Natural killer cell (primary cell): ENCODE data around the gene NACA. TPM values are rescaled to one million over a fixed set of nuclear protein-coding genes. Genes with fewer than 3 reads are reported as not detected.
"Not testable (repeated sequence)": the region's sequence is repeated elsewhere in the genome, so short reads cannot be mapped to it uniquely, and the experiment has no call there.

Experiments used
- ATAC-seq, 3 donors: fragments of 150-1000 bp in 2 of 3; fragments of 200-7000 bp in 1 of 3; cut with Tn5 transposase; 1 replicate in 1 of 3; 2 replicates in 2 of 3; pipeline ENCODE4 v1.10.0; 2021; ENCODE audit warnings: mild to moderate bottlenecking in 2 of 3, moderate library complexity in 2 of 3
- DNase-seq, 2 donors: peaks; one replicate each; pipeline versions ENCODE4 v3.0.0 to v3.0.0-alpha.2; 2013 to 2021; ENCODE audit warnings: mixed read lengths in 1 of 2
- H3K27ac ChIP-seq: one replicate; pipeline ENCODE4 v1.5.1; 2013; ENCODE audit warnings: mild to moderate bottlenecking, low read length
- H3K27me3 ChIP-seq: one replicate; pipeline ENCODE4 v1.6.1; 2013; ENCODE audit warnings: low read length; ENCODE audit not compliant: control insufficient read depth, insufficient read depth
- H3K36me3 ChIP-seq: one replicate; pipeline ENCODE4 v1.6.1; 2013; ENCODE audit warnings: low read length; ENCODE audit not compliant: control insufficient read depth, insufficient read depth
- H3K4me1 ChIP-seq: one replicate; pipeline ENCODE4 v1.6.1; 2013; ENCODE audit warnings: low read length; ENCODE audit not compliant: control insufficient read depth, insufficient read depth
- H3K4me3 ChIP-seq: one replicate; pipeline ENCODE4 v1.5.1; 2013; ENCODE audit warnings: low read length
- H3K9me3 ChIP-seq: one replicate; pipeline ENCODE4 v1.6.1; 2013; ENCODE audit warnings: low read length; ENCODE audit not compliant: control insufficient read depth, insufficient read depth
- H3K27ac Mint-ChIP-seq, 2 donors: one replicate each; pipeline ENCODE4 v1.8.0; 2022; ENCODE audit warnings: mild to moderate bottlenecking in 2 of 2, mixed read lengths in 2 of 2, moderate library complexity in 1 of 2
- H3K27me3 Mint-ChIP-seq, 2 donors: one replicate each; pipeline ENCODE4 v1.8.0; 2022; ENCODE audit warnings: low read depth in 2 of 2, mixed read lengths in 2 of 2
- H3K36me3 Mint-ChIP-seq: one replicate; pipeline ENCODE4 v1.8.0; 2022; ENCODE audit warnings: mixed read lengths
- H3K4me1 Mint-ChIP-seq, 2 donors: one replicate each; pipeline ENCODE4 v1.8.0; 2022; ENCODE audit warnings: mixed read lengths in 2 of 2
- H3K4me3 Mint-ChIP-seq: one replicate; pipeline ENCODE4 v1.8.0; 2022; ENCODE audit warnings: mild to moderate bottlenecking, moderate library complexity, mixed read lengths
- H3K9me3 Mint-ChIP-seq, 2 donors: one replicate each; pipeline ENCODE4 v1.8.0; 2022; ENCODE audit warnings: mixed read lengths in 2 of 2
- WGBS: methylation state at CpG from one replicate; pipeline ENCODE4 v1.1.7; 2013; ENCODE audit warnings: missing lambda C conversion rate; ENCODE audit not compliant: insufficient coverage; 5-methylcytosine and 5-hydroxymethylcytosine counted together
- intact Hi-C: fragments of 100-400 bp; cut with micrococcal nuclease; formaldehyde crosslinking; loops from one replicate; pipeline ENCODE4 v1.14.2; 2022
- total RNA-seq, 4 donors: library from RNA; stranded (reverse); fragments of 120-200 nt in 1 of 4; gene quantifications; one replicate each; pipeline versions ENCODE4 v1.2.3 to v1.2.4, GENCODE V29; 2013 to 2022
- TF ChIP-seq, protein P1 (sequence below): fragments of 200-600 bp; IDR thresholded peaks from one replicate; pipeline ENCODE4 v1.8.0; 2022; ENCODE audit warnings: antibody characterized with exemption

The NACA gene
- total RNA-seq, 3 donors from 2014 or later (not counting 1 experiment from before 2014, with no cell fraction given) = 644 to 785 (median 695) TPM

DNA sequence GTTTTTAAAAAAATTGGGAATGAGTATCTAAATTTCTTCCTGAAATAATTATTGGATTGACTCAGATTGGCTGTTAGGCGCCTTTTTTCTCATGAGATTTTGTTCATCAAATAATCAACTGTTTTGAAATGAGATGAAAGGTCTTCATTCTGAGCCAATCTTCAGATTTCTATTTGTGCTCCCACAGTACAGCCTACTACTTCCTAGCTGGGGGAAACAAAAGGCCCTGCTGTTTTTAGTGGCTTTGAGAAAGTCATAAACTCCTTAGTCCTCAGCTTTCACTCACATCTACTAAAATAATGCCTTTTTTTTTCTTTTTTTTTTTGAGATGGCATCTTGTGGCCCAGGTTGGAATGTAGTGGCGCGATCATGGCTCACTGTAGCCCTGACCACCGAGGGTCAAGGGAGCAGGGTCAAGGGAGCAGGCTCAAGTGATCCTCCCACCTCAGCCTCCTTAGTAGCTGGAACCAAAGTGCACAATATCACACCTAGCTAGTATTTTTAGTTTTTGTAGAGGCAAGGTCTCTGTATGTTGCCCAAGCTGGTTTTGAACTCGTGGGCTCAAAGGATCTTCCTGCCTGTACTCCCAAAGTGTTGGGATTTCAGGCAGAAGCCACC, 15.2 kb downstream of the NACA start:
- Mint-ChIP-seq H3K9me3 (no peaks in the 10 kb centered on the region), H3K27ac (no peak overlapping the region), H3K4me1 (peaks cover 7 to 9% of the 10 kb centered on the region in 2 donors), H3K27me3 (no peaks in the 10 kb centered on the region), H3K4me3 (no peak overlapping the region), H3K36me3 (peaks cover 22% of the 10 kb centered on the region)
- intact Hi-C loops = no loop called here
- peaks cover 37% of the 10 kb centered on the region for H3K36me3 ChIP-seq
- H3K27ac ChIP-seq = no peak overlapping the region
- TF ChIP-seq, protein P1, sequence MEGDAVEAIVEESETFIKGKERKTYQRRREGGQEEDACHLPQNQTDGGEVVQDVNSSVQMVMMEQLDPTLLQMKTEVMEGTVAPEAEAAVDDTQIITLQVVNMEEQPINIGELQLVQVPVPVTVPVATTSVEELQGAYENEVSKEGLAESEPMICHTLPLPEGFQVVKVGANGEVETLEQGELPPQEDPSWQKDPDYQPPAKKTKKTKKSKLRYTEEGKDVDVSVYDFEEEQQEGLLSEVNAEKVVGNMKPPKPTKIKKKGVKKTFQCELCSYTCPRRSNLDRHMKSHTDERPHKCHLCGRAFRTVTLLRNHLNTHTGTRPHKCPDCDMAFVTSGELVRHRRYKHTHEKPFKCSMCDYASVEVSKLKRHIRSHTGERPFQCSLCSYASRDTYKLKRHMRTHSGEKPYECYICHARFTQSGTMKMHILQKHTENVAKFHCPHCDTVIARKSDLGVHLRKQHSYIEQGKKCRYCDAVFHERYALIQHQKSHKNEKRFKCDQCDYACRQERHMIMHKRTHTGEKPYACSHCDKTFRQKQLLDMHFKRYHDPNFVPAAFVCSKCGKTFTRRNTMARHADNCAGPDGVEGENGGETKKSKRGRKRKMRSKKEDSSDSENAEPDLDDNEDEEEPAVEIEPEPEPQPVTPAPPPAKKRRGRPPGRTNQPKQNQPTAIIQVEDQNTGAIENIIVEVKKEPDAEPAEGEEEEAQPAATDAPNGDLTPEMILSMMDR = no peak
- H3K9me3 ChIP-seq = no peaks in the 10 kb centered on the region
- H3K4me3 ChIP-seq = no peak overlapping the region
- H3K27me3 ChIP-seq = no peaks in the 10 kb centered on the region
- ATAC-seq (peak in 1 of 3 donors; percentile 26), DNase-seq (no peak)
- H3K4me1 ChIP-seq = no peaks in the 10 kb centered on the region
- WGBS = 98% methylated on average over 3 of the region's 5 CpGs

DNA sequence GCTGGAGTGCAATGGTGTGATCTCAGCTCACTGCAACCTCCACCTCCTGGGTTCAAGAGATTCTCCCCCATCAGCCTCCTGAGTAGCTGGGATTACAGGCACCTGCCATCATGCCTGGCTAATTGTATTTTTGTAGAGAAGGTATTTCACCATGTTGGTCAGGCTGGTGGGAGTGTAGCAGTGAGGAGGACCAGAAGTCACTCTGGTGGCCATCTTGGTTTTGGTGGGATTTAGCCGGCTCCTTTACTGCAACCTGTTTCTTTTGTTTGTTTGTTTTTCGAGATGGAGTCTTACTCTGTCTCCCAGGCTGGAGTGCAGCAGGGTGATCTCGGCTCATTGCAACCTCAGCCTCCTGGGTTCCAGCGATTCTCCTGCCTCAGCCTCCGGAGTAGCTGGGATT, 20.6 kb downstream of the NACA start:
- H3K36me3 Mint-ChIP-seq, H3K36me3 ChIP-seq, H3K9me3 Mint-ChIP-seq, H3K4me3 ChIP-seq, H3K4me1 ChIP-seq, H3K27me3 ChIP-seq, ATAC-seq, H3K27me3 Mint-ChIP-seq, H3K4me1 Mint-ChIP-seq, H3K9me3 ChIP-seq, H3K27ac ChIP-seq, intact Hi-C loops, H3K4me3 Mint-ChIP-seq, H3K27ac Mint-ChIP-seq, DNase-seq: not testable (repeated sequence)
- WGBS = 95% methylated on average over 5 of the region's 5 CpGs

DNA sequence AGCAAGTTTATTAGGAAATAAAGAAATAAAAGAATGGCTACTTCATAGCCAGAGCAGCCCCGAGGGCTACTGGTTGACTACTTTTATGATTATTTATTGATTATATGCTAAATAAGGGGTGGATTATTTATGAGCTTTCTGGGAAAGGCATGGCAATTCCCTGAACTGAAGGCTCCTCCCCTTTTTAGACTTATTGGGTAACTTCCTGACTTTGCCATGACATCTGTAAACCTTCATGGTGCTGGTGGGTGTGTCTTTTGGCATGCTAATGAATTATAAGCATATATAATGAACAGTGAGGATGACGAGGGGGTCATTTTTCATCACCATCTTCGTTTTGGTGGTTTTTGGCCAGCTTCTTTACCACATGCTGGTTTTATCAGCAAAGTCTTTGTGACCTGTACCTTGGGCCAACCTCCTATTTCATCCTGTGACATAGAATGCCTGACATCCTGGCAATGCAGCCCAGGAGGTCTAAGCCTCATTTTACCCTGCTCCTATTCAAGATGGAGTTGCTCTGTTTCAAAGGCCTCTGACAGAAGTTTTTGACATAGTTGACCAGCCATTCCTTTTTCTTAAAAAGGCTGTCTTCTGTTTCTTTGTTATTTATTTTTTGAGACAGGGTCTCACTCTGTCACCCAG, 26.0 kb downstream of the NACA start:
- Mint-ChIP-seq H3K4me3 (no peak overlapping the region), H3K27ac (no peak overlapping the region), H3K9me3 (no peaks in the 10 kb centered on the region), H3K36me3 (no peaks in the 10 kb centered on the region), H3K27me3 (no peaks in the 10 kb centered on the region), H3K4me1 (peaks cover 0 to 5% of the 10 kb centered on the region in 2 donors)
- WGBS = 85% methylated on average over 3 of the region's 3 CpGs
- Histone ChIP-seq H3K36me3 (no peaks in the 10 kb centered on the region), H3K9me3 (no peaks in the 10 kb centered on the region), H3K4me1 (no peaks in the 10 kb centered on the region), H3K27me3 (peaks cover 3% of the 10 kb centered on the region), H3K4me3 (no peak overlapping the region), H3K27ac (no peak overlapping the region)
- no peak for ATAC-seq
- TF ChIP-seq, protein P1 = no peak
- intact Hi-C loops = no loop called here
- DNase-seq = no peak

DNA sequence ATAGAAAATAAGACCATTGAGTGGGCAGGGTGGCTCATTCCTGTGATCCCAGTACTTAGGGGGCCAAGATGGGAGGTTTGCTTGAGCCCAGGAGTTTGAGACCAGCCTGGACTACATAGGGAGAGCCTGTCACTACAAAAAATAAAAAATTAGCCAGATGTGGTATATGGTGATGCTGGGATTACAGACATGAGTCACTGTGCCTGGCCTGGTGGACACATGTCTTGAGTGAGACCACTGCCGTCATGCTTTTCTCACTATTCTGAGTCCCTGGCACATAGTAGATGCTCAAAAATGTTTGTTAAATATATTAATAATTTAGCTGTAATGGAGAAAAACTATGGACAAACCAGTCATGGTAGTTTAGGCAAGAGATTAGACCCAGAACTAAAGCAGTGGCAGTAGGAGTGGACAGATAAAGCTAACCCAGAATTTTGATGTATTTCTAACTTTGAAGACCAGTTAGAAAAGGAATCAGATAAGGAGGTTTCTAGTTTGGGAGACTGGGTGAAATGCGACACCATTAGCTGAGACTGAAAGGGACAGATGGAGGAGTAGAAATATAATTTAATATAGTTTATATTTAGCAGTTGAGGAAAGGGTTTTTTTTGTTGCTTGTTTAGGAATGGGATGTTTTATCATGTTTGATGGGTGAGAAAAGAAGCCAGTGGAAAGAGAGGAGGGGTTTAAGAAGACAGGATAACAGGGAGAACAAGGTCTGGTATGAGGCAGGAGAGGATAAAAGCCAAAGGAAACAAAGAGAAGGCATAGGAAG, 29.6 kb downstream of the NACA start:
- Histone ChIP-seq H3K9me3 (no peaks in the 10 kb centered on the region), H3K4me3 (no peak overlapping the region), H3K27me3 (no peaks in the 10 kb centered on the region), H3K27ac (no peak overlapping the region), H3K4me1 (no peaks in the 10 kb centered on the region), H3K36me3 (no peaks in the 10 kb centered on the region)
- no peak overlapping the region for H3K4me3 Mint-ChIP-seq
- TF ChIP-seq, protein P1 = no peak
- no peak for DNase-seq
- no peak for ATAC-seq
- no peaks in the 10 kb centered on the region for H3K36me3 Mint-ChIP-seq
- no peaks in the 10 kb centered on the region for H3K9me3 Mint-ChIP-seq
- intact Hi-C loops = no loop called here
- H3K27ac Mint-ChIP-seq = no peak overlapping the region
- peaks cover 0 to under 1% of the 10 kb centered on the region in 2 donors for H3K4me1 Mint-ChIP-seq
- WGBS = 95% methylated on average over 2 of the region's 2 CpGs
- H3K27me3 Mint-ChIP-seq = no peaks in the 10 kb centered on the region
